Coronary artery (tissue), 2 donors: ENCODE measurements around the gene TANGO2.
A peak's percentile ranks its signal among the peaks of the same experiment; 100 is the strongest.

ENCODE experiments used
- DNase-seq: peaks from one replicate; pipeline ENCODE4 v3.0.0-alpha.2; 2017; ENCODE audit warnings: low spot score
- H3K27ac ChIP-seq, 2 donors: fragments of 200-600 bp; sonication (generic); one replicate each; pipeline ENCODE4 v1.5.1; 2016 to 2019
- H3K4me3 ChIP-seq: fragments of 200-600 bp; sonication (generic); 2 replicates; pipeline ENCODE4 v1.5.1; 2016; ENCODE audit warnings: mild to moderate bottlenecking, moderate library complexity
- CTCF ChIP-seq: fragments of 200-600 bp; sonication (generic); IDR thresholded peaks from one replicate; pipeline ENCODE4 v1.5.1; 2019; ENCODE audit warnings: antibody characterized with exemption

TANGO2 gene

DNA sequence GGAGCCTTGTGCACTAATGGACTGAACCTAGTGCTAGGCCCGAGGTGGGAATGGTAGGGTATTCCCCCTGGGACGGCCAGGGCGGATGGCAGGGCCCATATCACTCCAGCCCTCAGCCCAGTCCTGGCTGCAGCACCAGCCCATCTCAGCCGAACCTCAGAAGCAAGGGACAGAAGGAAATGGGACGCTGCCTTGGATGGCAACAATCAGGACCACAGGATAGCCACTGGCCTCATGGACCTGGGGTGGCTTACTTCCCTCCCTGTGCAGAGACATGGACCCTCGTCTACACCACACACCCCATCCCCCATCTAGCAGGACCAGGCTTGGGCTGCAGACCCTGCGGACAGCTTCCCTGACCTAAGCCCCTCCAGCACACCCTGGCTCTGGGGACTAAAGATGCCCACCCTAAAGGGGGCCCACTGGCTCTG is 28.4 kb upstream of the TANGO2 start:
- TF ChIP-seq CTCF: no peak
- Histone ChIP-seq H3K4me3 (no peak overlapping the region), H3K27ac (peak overlapping the region; percentile 68 to 95)
- DNase-seq: no peak

DNA sequence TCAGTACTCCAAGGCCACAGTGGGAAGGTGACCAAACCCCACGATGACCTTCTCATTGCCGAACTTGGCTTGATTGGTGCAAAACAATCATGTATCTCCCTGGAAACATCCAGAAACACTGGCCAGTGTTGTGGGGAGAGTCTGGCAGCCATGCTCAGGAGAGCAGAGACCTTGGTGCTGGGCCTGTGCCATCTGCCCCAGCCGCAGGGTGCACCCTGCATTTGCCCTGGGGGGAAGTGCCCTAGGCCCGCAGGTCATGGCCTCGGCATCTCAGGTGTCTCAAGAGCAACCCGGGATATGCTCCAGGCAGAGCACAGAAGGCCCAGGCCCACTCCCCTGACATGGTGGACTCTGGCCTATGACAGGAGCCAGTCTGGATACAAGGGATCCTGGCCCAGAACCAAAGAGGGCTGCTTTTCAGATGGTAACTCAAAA is 28.0 kb upstream of the TANGO2 start:
- H3K27ac ChIP-seq: peak overlapping the region; percentile 68 to 95
- no peak for TF ChIP-seq CTCF
- H3K4me3 ChIP-seq: no peak overlapping the region
- DNase-seq: no peak

DNA sequence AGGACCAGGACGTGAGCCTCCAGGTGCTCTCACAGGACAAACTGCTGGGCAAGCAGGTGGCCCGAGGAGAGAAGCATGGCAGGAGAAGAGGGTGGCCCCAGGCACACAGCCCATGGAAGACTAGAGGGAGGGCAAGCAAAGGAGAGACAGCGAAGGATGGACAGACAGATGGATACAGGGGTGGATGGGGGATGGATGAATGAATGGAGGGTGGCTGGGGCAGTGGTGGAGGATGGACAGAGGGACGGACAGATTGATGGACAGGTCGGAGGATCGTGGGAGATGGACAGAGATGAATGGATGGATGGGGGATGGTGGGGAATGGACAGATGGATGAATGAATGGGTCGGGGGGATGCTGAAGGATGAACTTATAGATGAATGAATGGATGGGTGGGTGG is 27.0 kb upstream of the TANGO2 start:
- no peak overlapping the region for H3K4me3 ChIP-seq
- peak overlapping the region in 1 of 2 donors; percentile 95 for H3K27ac ChIP-seq
- no peak for TF ChIP-seq CTCF
- no peak for DNase-seq

- H3K4me3 ChIP-seq: peak overlapping the region; percentile 31
- no peak for DNase-seq
- peak overlapping the region; percentile 88 to 95 for H3K27ac ChIP-seq
- TF ChIP-seq CTCF: no peak
Observed at GRCh38 chr22:19994851-19995610, 25.9 kb upstream of the TANGO2 start.

- TF ChIP-seq CTCF: no peak
- DNase-seq: peak; percentile 91
Observed at GRCh38 chr22:19995611-19996339, 25.1 kb upstream of the TANGO2 start.

DNA sequence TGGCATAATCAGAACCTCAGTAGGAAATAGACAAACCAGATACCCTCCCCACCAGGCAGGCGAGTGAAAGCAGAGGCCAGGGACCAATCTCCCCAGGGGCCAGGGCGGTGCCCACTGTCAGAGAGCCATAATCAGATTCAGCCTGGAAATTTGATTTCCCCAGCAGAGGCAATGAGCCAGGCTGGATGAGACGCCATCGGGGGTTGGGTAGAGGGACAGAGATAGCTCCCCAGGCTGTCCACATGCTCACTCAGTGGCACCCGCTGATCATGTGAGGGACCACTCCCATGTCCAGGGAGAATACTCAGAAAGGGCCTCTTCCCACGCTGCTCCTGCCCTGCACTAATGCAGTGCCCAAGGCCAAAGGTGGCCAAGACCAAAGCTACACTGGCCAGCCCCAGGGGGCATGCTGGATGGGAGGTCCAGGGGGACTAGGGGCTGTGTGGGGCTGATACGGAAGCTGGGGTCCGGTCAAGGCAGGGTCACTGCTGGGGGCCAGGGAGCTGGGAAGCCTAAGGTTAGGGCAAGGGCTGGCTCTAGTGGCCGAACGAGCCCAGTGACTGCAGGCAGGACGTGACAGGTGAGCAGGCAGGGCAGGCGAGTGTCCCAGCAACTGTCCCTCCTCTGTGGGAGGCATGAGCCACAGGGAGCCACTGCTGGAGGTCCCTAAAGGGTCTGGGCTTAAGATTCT is 24.1 kb upstream of the TANGO2 start:
- Histone ChIP-seq H3K27ac (peak overlapping the region; percentile 88 to 95), H3K4me3 (no peak overlapping the region)
- DNase-seq: no peak
- TF ChIP-seq CTCF: no peak

More at GRCh38 chr22:19995611-19996339, 25.1 kb upstream of the TANGO2 start:
- Histone ChIP-seq H3K27ac (peak overlapping the region; percentile 88 to 95), H3K4me3 (peak overlapping the region; percentile 31)
